HepG2 (cell line): Measurements from ENCODE around the gene CXXC5. TPM values are rescaled to one million over a fixed set of nuclear protein-coding genes. Genes with fewer than 3 reads are reported as not detected.

Experiments
- EHMT2 ChIP-seq: fragments of 200-600 bp; sonication (generic); IDR thresholded peaks from 2 replicates; pipeline ENCODE4 v1.7.0; 2017; ENCODE audit warnings: antibody characterized with exemption, low read depth, low read length, borderline replicate concordance
- HIC2 ChIP-seq: sonication (generic); formaldehyde crosslinking; IDR thresholded peaks from 2 replicates; pipeline ENCODE4 v1.9.0; 2022; ENCODE audit warnings: low read depth, missing genetic modification reagents
- KLF11 ChIP-seq: IDR thresholded peaks from 2 replicates; pipeline ENCODE4 v1.6.1; 2016; ENCODE audit warnings: missing compliant biosample characterization
- MIER2 ChIP-seq: IDR thresholded peaks from 2 replicates; pipeline ENCODE4 v1.6.1; 2016; ENCODE audit warnings: missing biosample characterization, missing genetic modification reagents
- PAX8 ChIP-seq: sonication (generic); formaldehyde crosslinking; IDR thresholded peaks from 2 replicates; pipeline ENCODE4 v1.8.0; 2022; ENCODE audit warnings: mild to moderate bottlenecking, missing genetic modification reagents, borderline replicate concordance
- PCBP1 ChIP-seq: fragments of 200-400 bp; formaldehyde crosslinking; IDR thresholded peaks from 2 replicates; pipeline ENCODE4 v1.6.1; 2017; ENCODE audit warnings: mild to moderate bottlenecking, low read depth, low read length, borderline replicate concordance
- RBFOX2 ChIP-seq: fragments of 200-400 bp; formaldehyde crosslinking; IDR thresholded peaks from 2 replicates; pipeline ENCODE4 v1.6.1; 2017; ENCODE audit warnings: low read depth, mild to moderate bottlenecking, low read length
- RFXAP ChIP-seq: sonication (generic); formaldehyde crosslinking; IDR thresholded peaks from 2 replicates; pipeline ENCODE4 v1.4.0; 2020; ENCODE audit warnings: missing genetic modification reagents, borderline replicate concordance
- ZBTB40 ChIP-seq, 2 experiments: fragments of 450-650 bp in 1 of 2; sonication (generic) in 1 of 2; formaldehyde crosslinking in 1 of 2; IDR thresholded peaks; 2 replicates each; pipeline versions ENCODE4 v1.6.1 to v1.8.0; 2016 to 2022; ENCODE audit warnings: antibody characterized with exemption in 1 of 2, mild to moderate bottlenecking in 1 of 2, missing genetic modification reagents in 1 of 2
- ZFYVE20 ChIP-seq: sonication (generic); formaldehyde crosslinking; IDR thresholded peaks from 2 replicates; pipeline ENCODE4 v1.8.0; 2023; ENCODE audit warnings: low read depth, mild to moderate bottlenecking, moderate library complexity, missing genetic modification reagents, borderline replicate concordance
- ZNF326 ChIP-seq: sonication (generic); formaldehyde crosslinking; IDR thresholded peaks from 2 replicates; pipeline ENCODE4 v1.4.0; 2020; ENCODE audit warnings: missing genetic modification reagents, borderline replicate concordance
- ZNF34 ChIP-seq: sonication (generic); formaldehyde crosslinking; IDR thresholded peaks from 2 replicates; pipeline ENCODE4 v1.4.0; 2020; ENCODE audit warnings: mild to moderate bottlenecking, missing genetic modification reagents, borderline replicate concordance
- ZNF609 ChIP-seq: sonication (generic); formaldehyde crosslinking; IDR thresholded peaks from 2 replicates; pipeline ENCODE4 v1.4.0; 2020; ENCODE audit warnings: mild to moderate bottlenecking, missing genetic modification reagents, borderline replicate concordance
- polyA plus RNA-seq, 8 experiments: library from polyadenylated mRNA; depleted of rRNA in 3 of 8; stranded (reverse) in 7 of 8; unstranded in 1 of 8; fragments of >200 nt; fragmentation: Illumina TruSeq in 4 of 8; extraction: Trizol in 4 of 8; gene quantifications; 2 replicates each; pipeline versions ENCODE4 v1.2.1 to v1.2.3, GENCODE V29; 2011 to 2016; ENCODE audit warnings: low read depth in 4 of 8, missing spikeins in 1 of 8, mixed read lengths in 1 of 8; ENCODE audit not compliant: insufficient read depth in 1 of 8
- total RNA-seq, 5 experiments: library from RNA; depleted of rRNA; stranded (reverse); fragments of >200 nt; fragmentation: Illumina TruSeq; extraction: Trizol; gene quantifications; 2 replicates each; pipeline ENCODE4 v1.2.3, GENCODE V29; 2016; ENCODE audit warnings: low read depth in 1 of 5

The CXXC5 gene
- total and polyA plus RNA-seq, 2 of the 13 experiments (the other 11 are each of a cell fraction or from before 2014, with no cell fraction given) = 32.3 to 33.0 TPM

DNA sequence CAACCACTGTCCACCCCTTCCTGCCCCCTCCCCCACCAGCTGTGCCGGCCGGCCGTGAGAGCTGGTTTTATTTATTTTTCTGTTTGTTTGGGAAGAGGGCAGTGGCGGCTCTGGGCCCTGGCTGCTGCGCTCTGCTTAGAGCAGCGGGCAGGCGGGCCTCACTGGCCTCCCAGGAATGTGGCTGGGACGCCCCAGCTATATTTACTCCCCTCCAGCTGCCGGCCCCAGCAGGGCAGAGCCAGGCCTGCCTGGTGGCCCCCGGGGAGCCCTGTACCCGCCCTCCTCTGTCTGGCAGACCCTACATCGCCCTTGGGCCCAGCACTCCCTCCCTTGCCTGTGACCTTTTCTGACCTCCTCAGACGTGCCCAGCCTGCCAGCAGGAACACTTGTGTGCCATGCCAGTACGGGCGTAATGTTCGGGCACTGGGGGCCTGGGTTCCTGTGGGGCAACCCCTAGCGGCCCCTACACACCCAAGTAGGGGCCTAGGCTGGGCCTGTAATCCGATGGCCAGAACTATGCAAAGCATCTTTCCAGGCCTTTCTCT is 7.7 kb downstream of the CXXC5 start (continued):
- TF ChIP-seq MIER2 (CRISPR knock-in tag) = no peak
- no peak for TF ChIP-seq ZFYVE20
- TF ChIP-seq RFXAP (CRISPR knock-in tag) = 0 out of 2 replicates have a peak, but pooled peaks have one; percentile 14
- TF ChIP-seq HIC2 (CRISPR knock-in tag) = peak; percentile 89
- no peak for TF ChIP-seq ZBTB40 (IDR thresholded peaks at IDR 0.05)
- no peak for TF ChIP-seq ZBTB40 (CRISPR knock-in tag; IDR thresholded peaks at IDR 0.05)
- no peak for TF ChIP-seq KLF11
- TF ChIP-seq RBFOX2 = peak; percentile 38; the same call in 1 of the 2 replicates
- TF ChIP-seq ZNF34 (CRISPR knock-in tag) = no peak
- no peak for TF ChIP-seq EHMT2
- TF ChIP-seq PCBP1 = no peak
- TF ChIP-seq ZNF609 (CRISPR knock-in tag) = peak; percentile 50; the same call in 1 of the 2 replicates
- no peak for TF ChIP-seq ZNF326 (CRISPR knock-in tag)
- TF ChIP-seq PAX8 (CRISPR knock-in tag) = no peak
